ENCODE results near the gene BIRC2. TPM values are rescaled to one million over a fixed set of nuclear protein-coding genes. Genes with fewer than 3 reads are reported as not detected.

The BIRC2 gene
- total and polyA plus RNA-seq, 10 of the 15 experiments (the other 5 are each of a cell fraction or from before 2014, with no cell fraction given), result 13.8 to 75.8 (median 26.5) TPM

- TF ChIP-seq PRDM15 (CRISPR knock-in tag; IDR thresholded peaks at IDR 0.05), result no peak
- no peak for TF ChIP-seq E2F8 (IDR thresholded peaks at IDR 0.05; ENCODE audit: low read depth, partially characterized antibody)
- TF ChIP-seq CEBPZ (IDR thresholded peaks at IDR 0.05; ENCODE audit: low read depth, low read length), result no peak
- TF ChIP-seq EGR1 (IDR thresholded peaks at IDR 0.05; ENCODE audit: borderline replicate concordance in 1 of 2, low read depth in 2 of 2, low read length in 2 of 2), result no peak
- 0 out of 2 replicates have a peak, but pooled peaks have one; percentile 12 for TF ChIP-seq YY1 (IDR thresholded peaks at IDR 0.05; ENCODE audit: low read depth, low read length)
- TF ChIP-seq SREBF2 (IDR thresholded peaks at IDR 0.05; ENCODE audit: low read length), result no peak
- peak; percentile 73; the same call in 1 of the 2 replicates for TF ChIP-seq ATF2 (IDR thresholded peaks at IDR 0.05; ENCODE audit: low read length)
- peak; percentile 56 for TF ChIP-seq GATAD2B (conservative IDR thresholded peaks at IDR 0.05; ENCODE audit: low read depth)
- TF ChIP-seq HCFC1 (IDR thresholded peaks at IDR 0.05; ENCODE audit: low read length), result no peak
- TF ChIP-seq ZBTB33 (IDR thresholded peaks at IDR 0.05), result no peak
- TF ChIP-seq SUPT20H (IDR thresholded peaks at IDR 0.05; ENCODE audit: borderline replicate concordance, control insufficient read depth, low read depth, low read length), result no peak
- TF ChIP-seq REST (IDR thresholded peaks at IDR 0.05; ENCODE audit: low read depth, low read length), result peak; percentile 22; the same call in 1 of the 2 replicates
Measured at GRCh38 chr11:102345904-102346303, 1.1 kb upstream of the BIRC2 start (continued).

All from GM12878 (cell line).